ENCODE results near the gene NUDC.
"Not testable (repeated sequence)": the region's sequence is repeated elsewhere in the genome, so short reads cannot be mapped to it uniquely, and the experiment has no call there.

NUDC gene

GRCh38 chr1:26951821-26952497 lies 30.4 kb downstream of the NUDC start:
- DNase-seq, result no peak

DNA sequence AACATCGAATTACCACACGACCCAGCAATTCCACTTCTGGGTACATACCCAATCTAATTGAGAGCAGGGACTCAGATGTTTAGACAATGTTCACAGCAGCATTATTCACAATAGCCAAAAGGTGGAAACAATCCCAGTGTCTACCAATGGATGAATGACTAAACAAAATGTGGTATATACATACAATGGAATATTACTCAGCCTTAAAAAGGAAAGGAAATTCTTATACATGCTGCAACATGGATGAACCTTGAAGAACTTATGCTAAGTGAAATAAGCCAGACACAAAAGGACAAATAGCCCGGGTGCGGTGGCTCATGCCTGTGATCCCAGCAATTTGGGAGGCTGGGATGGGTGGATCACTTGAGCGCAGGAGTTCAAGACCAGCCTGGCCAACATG lies 31.8 kb downstream of the NUDC start:
- DNase-seq, result no peak

DNA sequence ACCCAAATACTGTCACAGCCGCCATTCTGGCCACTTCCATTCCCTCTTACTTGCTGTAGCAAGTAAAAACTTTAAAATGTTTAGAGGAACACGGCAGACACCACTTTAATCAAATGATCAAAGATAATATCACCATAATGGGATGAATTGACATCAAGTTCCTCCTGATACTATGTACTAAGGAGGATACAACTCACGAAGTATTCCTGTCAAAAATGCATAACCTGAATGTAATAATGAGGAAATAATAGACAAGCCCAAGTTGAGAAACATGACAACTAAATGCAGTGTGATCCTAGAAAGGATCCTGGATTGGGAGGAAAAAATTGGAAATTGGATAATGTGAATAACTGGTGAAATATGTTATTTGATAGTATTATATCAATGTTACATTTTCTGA lies 34.8 kb downstream of the NUDC start:
- DNase-seq, result no peak

- DNase-seq, result no peak
Measured at GRCh38 chr1:26957306-26957705, 35.8 kb downstream of the NUDC start.

DNA sequence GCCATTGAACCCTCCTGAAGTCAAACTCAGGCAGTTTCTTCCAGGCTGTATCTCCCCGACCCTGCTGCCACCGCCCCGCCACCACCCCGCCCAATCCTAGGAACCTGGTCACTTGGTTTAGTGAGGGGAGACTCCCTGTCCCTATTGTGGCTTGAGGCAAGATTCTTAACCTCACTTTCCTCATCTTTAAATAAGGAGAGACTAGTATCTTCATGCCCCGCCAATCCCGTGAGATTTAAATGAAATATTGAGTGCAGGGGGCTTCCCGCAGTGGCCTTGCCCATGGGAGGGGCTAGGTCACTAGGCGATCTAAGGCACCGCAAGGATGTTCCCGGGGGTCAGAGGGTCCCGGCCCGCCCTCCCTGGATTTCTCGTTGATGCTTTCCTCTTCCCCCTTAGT lies 37.7 kb downstream of the NUDC start:
- DNase-seq, result no peak

GRCh38 chr1:26959722-26960624 lies 38.4 kb downstream of the NUDC start, which contains the start of gene KDF1:
Gene KDF1 (minus strand): TSS chr1:26960468. CDS start chr1:26952380, 8,088 bp downstream.
- no peak for DNase-seq

DNA sequence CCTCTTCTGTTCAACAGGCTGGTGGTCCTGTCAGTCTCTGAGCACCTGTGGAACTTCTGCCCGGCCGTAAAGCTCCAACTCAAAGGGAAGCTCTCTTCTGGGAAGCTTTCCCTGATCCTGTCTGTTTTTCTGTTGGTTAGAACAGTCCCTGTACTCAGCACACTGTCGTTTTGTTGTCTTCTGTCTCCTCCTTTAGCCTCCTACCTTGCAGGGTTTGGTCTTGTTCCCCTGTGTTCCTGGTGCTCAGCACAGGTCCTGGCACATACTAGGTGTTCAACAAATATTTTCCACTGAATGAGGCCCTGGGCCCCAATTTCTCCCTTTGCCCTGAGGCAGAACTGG lies 39.1 kb downstream of the NUDC start:
- no peak for DNase-seq

GRCh38 chr1:26961826-26962225 lies 40.3 kb downstream of the NUDC start:
- DNase-seq, result no peak

GRCh38 chr1:26965213-26965612 lies 43.7 kb downstream of the NUDC start:
- DNase-seq, result no peak

- no peak for DNase-seq
Measured at GRCh38 chr1:26965628-26966027, 44.1 kb downstream of the NUDC start.

DNA sequence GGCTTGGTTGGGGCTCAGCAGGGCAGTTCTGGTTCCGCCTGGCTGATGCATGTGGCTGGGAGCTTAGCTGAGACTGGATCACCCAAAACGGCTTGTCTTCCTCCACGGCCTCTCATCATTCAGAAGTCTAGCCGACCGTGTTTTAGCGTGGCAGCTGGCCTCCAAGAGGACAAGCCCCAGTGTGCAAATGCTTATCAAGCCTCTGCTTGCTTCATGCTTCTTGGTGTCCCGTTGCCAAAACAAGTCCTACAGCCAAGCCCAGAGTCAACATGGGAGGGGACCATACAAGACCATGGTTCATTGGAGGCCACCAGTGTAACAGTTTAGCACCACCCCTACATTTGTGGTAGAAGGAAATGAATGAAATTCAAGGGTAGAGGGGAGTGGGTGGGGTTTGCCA lies 49.3 kb downstream of the NUDC start:
- DNase-seq, result peak; percentile 43

- DNase-seq, result no peak
Measured at GRCh38 chr1:26971590-26971989, 50.0 kb downstream of the NUDC start.

DNA sequence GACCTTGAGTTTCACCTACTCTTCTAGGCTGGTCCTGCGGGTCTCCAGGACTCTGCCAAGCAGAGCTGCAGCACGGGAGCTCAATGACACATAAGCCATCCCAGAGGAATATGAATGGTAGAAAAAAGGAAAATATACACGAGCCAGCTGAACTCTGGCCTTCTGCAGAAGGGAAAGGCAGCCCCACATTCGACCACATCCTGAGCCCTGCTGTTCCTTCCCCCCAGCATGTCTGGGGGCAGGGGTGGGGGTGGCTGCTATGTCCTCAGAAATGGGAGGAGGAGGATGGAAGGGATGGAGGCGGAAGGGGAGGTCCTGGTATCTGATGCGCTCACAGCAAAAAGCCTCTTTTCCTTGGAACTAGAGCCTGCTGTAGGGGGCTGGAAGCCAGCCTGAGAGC lies 50.8 kb downstream of the NUDC start:
- no peak for DNase-seq

GRCh38 chr1:26972821-26973220 lies 51.3 kb downstream of the NUDC start:
- DNase-seq, result no peak

DNA sequence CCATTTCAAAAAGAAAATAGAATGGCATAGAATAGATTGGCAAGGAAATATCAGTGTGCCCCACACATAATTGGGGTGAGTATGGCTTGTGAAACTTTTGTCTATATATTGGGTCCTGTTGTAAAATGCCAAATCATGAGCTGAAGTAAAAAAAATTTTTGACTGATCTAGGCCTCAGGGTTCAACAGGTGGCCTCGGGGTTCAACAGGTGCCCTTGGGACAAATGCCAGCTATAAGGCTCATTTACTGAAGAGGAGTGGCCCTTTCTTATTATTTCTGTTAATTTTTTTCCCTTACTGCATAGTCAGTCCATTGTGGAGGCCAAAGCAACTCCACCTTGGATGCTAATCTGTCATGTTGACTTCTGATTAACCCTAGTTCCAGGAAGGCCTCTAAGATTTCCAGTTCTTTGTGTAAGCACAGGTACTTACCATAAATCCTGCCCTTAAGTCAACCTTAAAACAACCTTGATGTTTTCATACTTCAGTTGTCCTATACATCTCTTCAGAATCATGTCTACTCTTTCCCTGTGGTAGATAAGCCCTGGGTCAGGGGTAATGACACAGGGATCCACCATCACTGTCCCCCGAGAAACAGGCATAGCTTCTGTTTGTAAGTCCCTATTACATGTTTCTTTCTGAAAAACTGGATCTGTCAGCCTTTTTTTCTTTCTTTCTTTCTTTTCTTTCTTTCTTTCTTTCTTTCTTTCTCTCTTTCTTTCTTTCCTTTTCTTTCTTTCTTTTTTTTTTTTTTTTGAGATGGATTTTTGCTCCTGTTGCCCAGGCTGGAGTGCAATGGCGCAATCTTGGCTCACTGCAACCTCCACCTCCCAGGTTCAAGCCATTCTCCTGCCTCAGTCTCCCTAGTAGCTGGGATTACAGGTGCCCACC lies 55.3 kb downstream of the NUDC start:
- DNase-seq, result no peak

- DNase-seq, result no peak
Measured at GRCh38 chr1:26978901-26979300, 57.4 kb downstream of the NUDC start.

GRCh38 chr1:26981146-26981846 lies 59.8 kb downstream of the NUDC start:
- no peak for DNase-seq

- DNase-seq, result no peak
Measured at GRCh38 chr1:26983863-26984262, 62.3 kb downstream of the NUDC start.

DNA sequence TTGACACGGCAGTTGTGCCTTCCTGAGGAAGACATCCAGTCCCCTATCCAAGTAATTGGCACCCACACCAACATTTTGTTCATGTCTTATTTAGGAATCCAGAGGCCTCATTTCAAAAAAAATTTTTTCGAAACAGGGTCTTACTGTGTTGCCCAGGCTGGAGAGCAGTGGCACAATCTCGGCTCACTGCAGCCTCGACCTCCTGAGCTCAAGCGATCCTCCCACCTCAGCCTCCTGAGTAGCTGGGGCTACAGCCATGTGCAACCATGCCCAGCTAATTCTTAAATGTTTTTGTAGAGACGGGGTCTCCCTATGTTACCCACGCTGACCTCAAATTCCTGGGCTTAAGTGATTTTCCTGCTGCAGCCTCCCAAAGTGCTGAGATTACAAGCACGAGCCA lies 62.7 kb downstream of the NUDC start:
- DNase-seq, result no peak

DNA sequence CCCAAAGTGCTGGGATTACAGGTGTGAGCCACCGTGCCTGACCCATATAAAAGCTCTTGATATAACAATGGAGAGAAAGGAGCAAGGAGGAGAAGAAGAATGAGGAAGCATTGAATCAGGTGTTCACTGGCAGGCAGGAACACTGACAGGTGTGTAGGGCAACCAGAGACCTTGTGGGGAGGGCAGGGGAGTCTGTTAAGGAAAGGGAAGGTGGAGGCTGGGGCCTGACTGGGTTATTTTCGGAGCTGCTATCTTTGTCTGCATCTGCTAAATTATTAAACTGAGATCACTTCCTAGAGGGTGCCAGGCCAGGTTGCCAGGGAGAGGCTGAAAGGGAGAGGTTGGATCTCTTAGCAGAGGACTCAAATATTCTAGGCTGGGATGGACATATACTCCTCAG lies 65.1 kb downstream of the NUDC start:
- DNase-seq, result no peak

DNA sequence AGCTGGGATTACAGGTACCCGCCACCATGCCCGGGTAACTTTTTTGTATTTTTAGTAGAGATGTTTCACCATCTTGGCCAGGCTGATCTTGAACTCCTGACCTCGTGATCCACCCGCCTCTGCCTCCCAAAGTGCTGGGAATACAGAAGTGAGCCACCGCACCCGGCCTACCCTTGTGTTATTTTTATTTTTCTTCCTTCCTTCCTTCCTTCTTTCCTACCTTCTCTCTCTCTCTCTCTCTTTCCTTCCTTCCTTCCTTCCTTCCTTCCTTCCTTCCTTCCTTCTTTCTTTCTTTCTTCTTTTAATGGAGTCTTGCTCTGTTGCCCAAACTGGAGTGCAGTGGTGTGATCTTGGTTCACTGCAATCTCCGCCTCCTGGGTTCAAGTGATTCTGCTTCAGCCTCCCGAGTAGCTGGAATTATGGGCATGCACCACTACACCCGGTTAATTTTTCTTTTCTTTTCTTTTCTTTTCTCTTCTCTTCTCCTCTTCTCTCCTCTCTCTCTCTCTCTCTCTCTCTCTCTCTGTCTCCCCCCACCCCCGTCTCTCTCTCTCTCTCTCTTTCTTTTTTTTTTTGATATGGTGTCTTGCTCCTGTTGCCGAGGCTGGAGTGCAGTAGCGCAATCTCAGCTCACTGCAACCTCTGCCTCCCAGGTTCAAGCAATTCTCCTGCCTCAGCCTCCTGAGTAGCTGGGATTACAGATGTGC lies 68.0 kb downstream of the NUDC start:
- not testable (repeated sequence) for DNase-seq

All from NCI-H1694 treated with DMSO at 0.1 percent for 48 hours (cell line).